Measurements from ENCODE around the gene BATF3. TPM values are rescaled to one million over a fixed set of nuclear protein-coding genes. Genes with fewer than 3 reads are reported as not detected.

BATF3 gene
- total RNA-seq, 1 experiment from 2014 or later, result 3.9 TPM

DNA sequence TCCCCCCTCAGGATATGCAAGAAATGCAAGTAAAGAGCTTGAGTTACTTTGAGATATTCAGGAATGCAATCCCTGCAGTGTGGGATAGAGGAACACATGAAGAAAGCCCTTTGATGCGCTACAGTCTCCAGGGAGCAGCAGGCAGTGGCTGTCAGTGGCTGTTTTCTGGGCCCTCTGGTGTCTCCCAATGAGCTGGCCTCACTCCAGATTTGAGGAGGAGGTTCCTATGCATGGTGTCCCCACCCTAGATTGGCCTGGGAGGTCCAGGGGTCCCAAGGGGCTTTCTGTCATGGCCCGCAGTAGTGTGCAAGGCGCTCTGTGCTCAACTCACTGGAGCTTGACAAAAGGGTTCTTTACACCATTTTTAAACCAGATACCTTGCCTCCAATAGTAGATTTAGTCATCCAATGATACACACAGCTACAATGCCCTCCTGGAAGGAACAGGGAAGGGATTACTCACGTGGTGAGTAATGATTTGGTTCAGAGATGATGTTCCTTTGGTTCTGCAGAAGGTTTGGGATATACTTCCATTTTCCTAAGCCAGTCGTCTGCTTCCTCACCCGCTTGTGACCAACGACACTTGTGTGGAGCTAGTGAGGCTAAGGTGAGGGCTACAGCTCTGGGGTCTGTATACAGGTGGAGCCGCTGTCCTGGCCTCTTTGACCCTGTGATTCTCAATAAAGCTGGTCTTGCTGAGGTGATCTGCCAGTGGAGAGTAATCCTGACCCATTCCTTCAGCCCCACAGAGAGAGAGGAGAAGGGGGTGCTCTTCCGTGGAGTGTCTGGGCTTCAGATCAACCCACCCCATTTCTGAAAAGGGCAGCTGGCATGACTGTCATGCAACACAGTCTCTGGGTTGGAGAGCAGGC, 6.6 kb downstream of the BATF3 start (continued):
- TF ChIP-seq, protein P1, sequence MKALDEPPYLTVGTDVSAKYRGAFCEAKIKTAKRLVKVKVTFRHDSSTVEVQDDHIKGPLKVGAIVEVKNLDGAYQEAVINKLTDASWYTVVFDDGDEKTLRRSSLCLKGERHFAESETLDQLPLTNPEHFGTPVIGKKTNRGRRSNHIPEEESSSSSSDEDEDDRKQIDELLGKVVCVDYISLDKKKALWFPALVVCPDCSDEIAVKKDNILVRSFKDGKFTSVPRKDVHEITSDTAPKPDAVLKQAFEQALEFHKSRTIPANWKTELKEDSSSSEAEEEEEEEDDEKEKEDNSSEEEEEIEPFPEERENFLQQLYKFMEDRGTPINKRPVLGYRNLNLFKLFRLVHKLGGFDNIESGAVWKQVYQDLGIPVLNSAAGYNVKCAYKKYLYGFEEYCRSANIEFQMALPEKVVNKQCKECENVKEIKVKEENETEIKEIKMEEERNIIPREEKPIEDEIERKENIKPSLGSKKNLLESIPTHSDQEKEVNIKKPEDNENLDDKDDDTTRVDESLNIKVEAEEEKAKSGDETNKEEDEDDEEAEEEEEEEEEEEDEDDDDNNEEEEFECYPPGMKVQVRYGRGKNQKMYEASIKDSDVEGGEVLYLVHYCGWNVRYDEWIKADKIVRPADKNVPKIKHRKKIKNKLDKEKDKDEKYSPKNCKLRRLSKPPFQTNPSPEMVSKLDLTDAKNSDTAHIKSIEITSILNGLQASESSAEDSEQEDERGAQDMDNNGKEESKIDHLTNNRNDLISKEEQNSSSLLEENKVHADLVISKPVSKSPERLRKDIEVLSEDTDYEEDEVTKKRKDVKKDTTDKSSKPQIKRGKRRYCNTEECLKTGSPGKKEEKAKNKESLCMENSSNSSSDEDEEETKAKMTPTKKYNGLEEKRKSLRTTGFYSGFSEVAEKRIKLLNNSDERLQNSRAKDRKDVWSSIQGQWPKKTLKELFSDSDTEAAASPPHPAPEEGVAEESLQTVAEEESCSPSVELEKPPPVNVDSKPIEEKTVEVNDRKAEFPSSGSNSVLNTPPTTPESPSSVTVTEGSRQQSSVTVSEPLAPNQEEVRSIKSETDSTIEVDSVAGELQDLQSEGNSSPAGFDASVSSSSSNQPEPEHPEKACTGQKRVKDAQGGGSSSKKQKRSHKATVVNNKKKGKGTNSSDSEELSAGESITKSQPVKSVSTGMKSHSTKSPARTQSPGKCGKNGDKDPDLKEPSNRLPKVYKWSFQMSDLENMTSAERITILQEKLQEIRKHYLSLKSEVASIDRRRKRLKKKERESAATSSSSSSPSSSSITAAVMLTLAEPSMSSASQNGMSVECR (CRISPR knock-in tag; IDR thresholded peaks at IDR 0.05; ENCODE audit: borderline replicate concordance), result no peak
- TF ChIP-seq, protein P2, sequence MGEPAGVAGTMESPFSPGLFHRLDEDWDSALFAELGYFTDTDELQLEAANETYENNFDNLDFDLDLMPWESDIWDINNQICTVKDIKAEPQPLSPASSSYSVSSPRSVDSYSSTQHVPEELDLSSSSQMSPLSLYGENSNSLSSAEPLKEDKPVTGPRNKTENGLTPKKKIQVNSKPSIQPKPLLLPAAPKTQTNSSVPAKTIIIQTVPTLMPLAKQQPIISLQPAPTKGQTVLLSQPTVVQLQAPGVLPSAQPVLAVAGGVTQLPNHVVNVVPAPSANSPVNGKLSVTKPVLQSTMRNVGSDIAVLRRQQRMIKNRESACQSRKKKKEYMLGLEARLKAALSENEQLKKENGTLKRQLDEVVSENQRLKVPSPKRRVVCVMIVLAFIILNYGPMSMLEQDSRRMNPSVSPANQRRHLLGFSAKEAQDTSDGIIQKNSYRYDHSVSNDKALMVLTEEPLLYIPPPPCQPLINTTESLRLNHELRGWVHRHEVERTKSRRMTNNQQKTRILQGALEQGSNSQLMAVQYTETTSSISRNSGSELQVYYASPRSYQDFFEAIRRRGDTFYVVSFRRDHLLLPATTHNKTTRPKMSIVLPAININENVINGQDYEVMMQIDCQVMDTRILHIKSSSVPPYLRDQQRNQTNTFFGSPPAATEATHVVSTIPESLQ (CRISPR knock-in tag; IDR thresholded peaks at IDR 0.05), result no peak
- TF ChIP-seq GABPB1 (CRISPR knock-in tag; IDR thresholded peaks at IDR 0.05) (no peak), JUN (CRISPR knock-in tag; IDR thresholded peaks at IDR 0.05) (no peak)

DNA sequence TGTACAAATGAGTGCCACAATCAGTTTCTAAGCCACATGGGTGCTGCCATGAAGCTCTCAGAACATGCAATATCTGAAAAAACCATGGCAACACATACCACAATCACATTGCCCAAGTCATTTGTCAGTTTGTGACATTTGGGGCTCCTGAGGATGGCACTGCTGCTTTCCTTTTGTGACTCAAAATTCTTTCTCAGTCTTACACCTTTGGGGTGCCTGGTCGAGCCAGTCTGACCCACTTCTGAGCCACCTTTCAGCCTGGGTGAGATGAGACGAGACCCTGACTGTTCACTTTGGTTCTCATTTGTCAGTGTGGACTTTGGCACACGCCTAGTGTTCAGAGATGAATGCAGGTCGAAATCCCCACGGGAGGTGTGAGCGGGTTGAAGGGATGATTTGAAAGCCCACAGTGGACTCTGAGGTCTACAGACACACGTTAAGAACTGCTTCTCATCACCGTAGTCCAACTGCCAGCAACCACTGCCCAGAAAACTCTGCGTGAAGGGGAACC, 8.0 kb downstream of the BATF3 start:
- peaks cover 10% of the 10 kb centered on the region for H3K27me3 Mint-ChIP-seq (ENCODE audit: low read depth)
- ChIA-PET CTCF (interaction anchor here (1.9 to 3.6 kb wide), 2 partner anchors 10 to 26 kb away, joined by 6 to 24 read pairs; no protein-coding TSS in a partner anchor), POLR2A (no interaction called here)
- ATAC-seq (no peak), DNase-seq (ENCODE audit: low spot score) (no peak)
- no peak overlapping the region for H3K4me3 Mint-ChIP-seq
- H3K4me1 Mint-ChIP-seq, result peaks cover 10% of the 10 kb centered on the region
- H3K36me3 Mint-ChIP-seq, result no peaks in the 10 kb centered on the region
- H3K27ac Mint-ChIP-seq, result no peak overlapping the region
- H3K9me3 Mint-ChIP-seq, result no peaks in the 10 kb centered on the region
- TF ChIP-seq, protein P3, sequence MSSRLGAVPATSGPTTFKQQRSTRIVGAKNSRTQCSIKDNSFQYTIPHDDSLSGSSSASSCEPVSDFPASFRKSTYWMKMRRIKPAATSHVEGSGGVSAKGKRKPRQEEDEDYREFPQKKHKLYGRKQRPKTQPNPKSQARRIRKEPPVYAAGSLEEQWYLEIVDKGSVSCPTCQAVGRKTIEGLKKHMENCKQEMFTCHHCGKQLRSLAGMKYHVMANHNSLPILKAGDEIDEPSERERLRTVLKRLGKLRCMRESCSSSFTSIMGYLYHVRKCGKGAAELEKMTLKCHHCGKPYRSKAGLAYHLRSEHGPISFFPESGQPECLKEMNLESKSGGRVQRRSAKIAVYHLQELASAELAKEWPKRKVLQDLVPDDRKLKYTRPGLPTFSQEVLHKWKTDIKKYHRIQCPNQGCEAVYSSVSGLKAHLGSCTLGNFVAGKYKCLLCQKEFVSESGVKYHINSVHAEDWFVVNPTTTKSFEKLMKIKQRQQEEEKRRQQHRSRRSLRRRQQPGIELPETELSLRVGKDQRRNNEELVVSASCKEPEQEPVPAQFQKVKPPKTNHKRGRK (CRISPR knock-in tag; IDR thresholded peaks at IDR 0.05; ENCODE audit: borderline replicate concordance), result no peak
- TF ChIP-seq IRF2 (CRISPR knock-in tag; IDR thresholded peaks at IDR 0.05; ENCODE audit: borderline replicate concordance, low read depth) (no peak), SOX15 (CRISPR knock-in tag; IDR thresholded peaks at IDR 0.05) (no peak), ATF1 (CRISPR knock-in tag; IDR thresholded peaks at IDR 0.05) (no peak), NR2C2 (CRISPR knock-in tag; IDR thresholded peaks at IDR 0.05) (no peak), ZBTB21 (CRISPR knock-in tag; IDR thresholded peaks at IDR 0.05; ENCODE audit: borderline replicate concordance) (no peak), GRHL2 (CRISPR knock-in tag; IDR thresholded peaks at IDR 0.05; ENCODE audit: insufficient replicate concordance, severe bottlenecking) (no peak), RORB (CRISPR knock-in tag; IDR thresholded peaks at IDR 0.05) (no peak), ZNF423 (CRISPR knock-in tag; IDR thresholded peaks at IDR 0.05) (no peak)
- TF ChIP-seq, protein P4, sequence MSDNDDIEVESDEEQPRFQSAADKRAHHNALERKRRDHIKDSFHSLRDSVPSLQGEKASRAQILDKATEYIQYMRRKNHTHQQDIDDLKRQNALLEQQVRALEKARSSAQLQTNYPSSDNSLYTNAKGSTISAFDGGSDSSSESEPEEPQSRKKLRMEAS (CRISPR knock-in tag; IDR thresholded peaks at IDR 0.05), result no peak
- TF ChIP-seq, protein P5, sequence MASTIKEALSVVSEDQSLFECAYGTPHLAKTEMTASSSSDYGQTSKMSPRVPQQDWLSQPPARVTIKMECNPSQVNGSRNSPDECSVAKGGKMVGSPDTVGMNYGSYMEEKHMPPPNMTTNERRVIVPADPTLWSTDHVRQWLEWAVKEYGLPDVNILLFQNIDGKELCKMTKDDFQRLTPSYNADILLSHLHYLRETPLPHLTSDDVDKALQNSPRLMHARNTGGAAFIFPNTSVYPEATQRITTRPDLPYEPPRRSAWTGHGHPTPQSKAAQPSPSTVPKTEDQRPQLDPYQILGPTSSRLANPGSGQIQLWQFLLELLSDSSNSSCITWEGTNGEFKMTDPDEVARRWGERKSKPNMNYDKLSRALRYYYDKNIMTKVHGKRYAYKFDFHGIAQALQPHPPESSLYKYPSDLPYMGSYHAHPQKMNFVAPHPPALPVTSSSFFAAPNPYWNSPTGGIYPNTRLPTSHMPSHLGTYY (CRISPR knock-in tag; IDR thresholded peaks at IDR 0.05), result no peak
- TF ChIP-seq, protein P2 (CRISPR knock-in tag; IDR thresholded peaks at IDR 0.05), result no peak
- TF ChIP-seq, protein P6, sequence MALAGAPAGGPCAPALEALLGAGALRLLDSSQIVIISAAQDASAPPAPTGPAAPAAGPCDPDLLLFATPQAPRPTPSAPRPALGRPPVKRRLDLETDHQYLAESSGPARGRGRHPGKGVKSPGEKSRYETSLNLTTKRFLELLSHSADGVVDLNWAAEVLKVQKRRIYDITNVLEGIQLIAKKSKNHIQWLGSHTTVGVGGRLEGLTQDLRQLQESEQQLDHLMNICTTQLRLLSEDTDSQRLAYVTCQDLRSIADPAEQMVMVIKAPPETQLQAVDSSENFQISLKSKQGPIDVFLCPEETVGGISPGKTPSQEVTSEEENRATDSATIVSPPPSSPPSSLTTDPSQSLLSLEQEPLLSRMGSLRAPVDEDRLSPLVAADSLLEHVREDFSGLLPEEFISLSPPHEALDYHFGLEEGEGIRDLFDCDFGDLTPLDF (CRISPR knock-in tag; IDR thresholded peaks at IDR 0.05), result no peak
- TF ChIP-seq, protein P7, sequence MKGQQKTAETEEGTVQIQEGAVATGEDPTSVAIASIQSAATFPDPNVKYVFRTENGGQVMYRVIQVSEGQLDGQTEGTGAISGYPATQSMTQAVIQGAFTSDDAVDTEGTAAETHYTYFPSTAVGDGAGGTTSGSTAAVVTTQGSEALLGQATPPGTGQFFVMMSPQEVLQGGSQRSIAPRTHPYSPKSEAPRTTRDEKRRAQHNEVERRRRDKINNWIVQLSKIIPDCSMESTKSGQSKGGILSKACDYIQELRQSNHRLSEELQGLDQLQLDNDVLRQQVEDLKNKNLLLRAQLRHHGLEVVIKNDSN (CRISPR knock-in tag; IDR thresholded peaks at IDR 0.05), result no peak
- TF ChIP-seq, protein P8, sequence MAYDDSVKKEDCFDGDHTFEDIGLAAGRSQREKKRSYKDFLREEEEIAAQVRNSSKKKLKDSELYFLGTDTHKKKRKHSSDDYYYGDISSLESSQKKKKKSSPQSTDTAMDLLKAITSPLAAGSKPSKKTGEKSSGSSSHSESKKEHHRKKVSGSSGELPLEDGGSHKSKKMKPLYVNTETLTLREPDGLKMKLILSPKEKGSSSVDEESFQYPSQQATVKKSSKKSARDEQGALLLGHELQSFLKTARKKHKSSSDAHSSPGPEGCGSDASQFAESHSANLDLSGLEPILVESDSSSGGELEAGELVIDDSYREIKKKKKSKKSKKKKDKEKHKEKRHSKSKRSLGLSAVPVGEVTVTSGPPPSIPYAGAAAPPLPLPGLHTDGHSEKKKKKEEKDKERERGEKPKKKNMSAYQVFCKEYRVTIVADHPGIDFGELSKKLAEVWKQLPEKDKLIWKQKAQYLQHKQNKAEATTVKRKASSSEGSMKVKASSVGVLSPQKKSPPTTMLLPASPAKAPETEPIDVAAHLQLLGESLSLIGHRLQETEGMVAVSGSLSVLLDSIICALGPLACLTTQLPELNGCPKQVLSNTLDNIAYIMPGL (CRISPR knock-in tag; IDR thresholded peaks at IDR 0.05), result no peak
